SH-SY5Y (cell line): Measurements from ENCODE around the gene CRYGD.

Experiments used
- GATA2 ChIP-seq: IDR thresholded peaks from 2 replicates; pipeline ENCODE4 v1.6.1; 2011; ENCODE audit warnings: mild to moderate bottlenecking, low read depth, low read length
- GATA3 ChIP-seq: IDR thresholded peaks from 2 replicates; pipeline ENCODE4 v1.6.1; 2011; ENCODE audit warnings: low read depth, mild to moderate bottlenecking, low read length, moderate library complexity

GRCh38 chr2:208098267-208098666, 26.1 kb downstream of the CRYGD start:
- TF ChIP-seq GATA2 (no peak), GATA3 (no peak)
